ENCODE results near the gene SRC. TPM values are rescaled to one million over a fixed set of nuclear protein-coding genes. Genes with fewer than 3 reads are reported as not detected.

The SRC gene
- total RNA-seq, 4 donors from 2014 or later = 87.0 to 155 (median 130) TPM

- intact Hi-C loops (cut with DNase I; ENCODE audit: low total_unique reads) = no loop called here
- H3K4me1 ChIP-seq = peaks cover 5 to 66% (median 45%) of the 10 kb centered on the region in 4 donors
- no peaks in the 10 kb centered on the region for H3K36me3 ChIP-seq
- H3K9me3 ChIP-seq = no peaks in the 10 kb centered on the region
- H3K4me3 ChIP-seq = peak overlapping the region; percentile 57 to 85 (median 78)
- no peak for DNase-seq
- in situ Hi-C loops (cut with MboI; ENCODE audit: low pct_ligation_motif_present in 1 of 4, low pct_unique_long_range_greater_than_20kb in 1 of 4, low sequenced_read_pairs in 3 of 4) = no loop called here
- WGBS, 2 donors (ENCODE audit: low coverage in 1 of 2) = 19% methylated on average over 18 of the region's 22 CpGs; no CpG with 5 or more reads in 1 of the 2 donors
- peak overlapping the region; percentile 92 to 93 (median 93) for H3K27ac ChIP-seq
- H3K27me3 ChIP-seq = no peaks in the 10 kb centered on the region
- TF ChIP-seq POLR2A (IDR thresholded peaks at IDR 0.05) = no peak
- TF ChIP-seq EP300 (IDR thresholded peaks at IDR 0.05; ENCODE audit: low read depth) = no peak
- no peak for TF ChIP-seq CTCF (IDR thresholded peaks at IDR 0.05)
These were observed 801 bp downstream of the SRC start for GRCh38 chr20:37346535-37347346.

- TF ChIP-seq CTCF (IDR thresholded peaks at IDR 0.05) = no peak
- no peak for TF ChIP-seq EP300 (IDR thresholded peaks at IDR 0.05; ENCODE audit: low read depth)
- TF ChIP-seq POLR2AphosphoS5 (IDR thresholded peaks at IDR 0.05) = no peak
- TF ChIP-seq POLR2A (IDR thresholded peaks at IDR 0.05) = no peak
These were observed 1.4 kb downstream of the SRC start for GRCh38 chr20:37347347-37347823.

GRCh38 chr20:37347891-37348791 is 2.2 kb downstream of the SRC start:
- H3K4me1 ChIP-seq = peaks cover 5 to 60% (median 40%) of the 10 kb centered on the region in 4 donors
- intact Hi-C loops (cut with DNase I; ENCODE audit: low total_unique reads) = no loop called here
- WGBS, 2 donors (ENCODE audit: low coverage in 1 of 2) = 60 to 80% methylated on average over 1 to 11 of the region's 11 CpGs
- DNase-seq = no peak
- TF ChIP-seq EP300 (IDR thresholded peaks at IDR 0.05; ENCODE audit: low read depth) (no peak), CTCF (IDR thresholded peaks at IDR 0.05) (no peak), POLR2AphosphoS5 (IDR thresholded peaks at IDR 0.05) (no peak), POLR2A (IDR thresholded peaks at IDR 0.05) (no peak)
- H3K27me3 ChIP-seq = no peaks in the 10 kb centered on the region
- H3K9me3 ChIP-seq = no peaks in the 10 kb centered on the region
- no peak overlapping the region for H3K4me3 ChIP-seq
- in situ Hi-C loops (cut with MboI; ENCODE audit: low pct_ligation_motif_present in 1 of 4, low pct_unique_long_range_greater_than_20kb in 1 of 4, low sequenced_read_pairs in 3 of 4) = no loop called here
- H3K27ac ChIP-seq = peak overlapping the region; percentile 92 to 93 (median 93)
- no peaks in the 10 kb centered on the region for H3K36me3 ChIP-seq

More at GRCh38 chr20:37347347-37347823, 1.4 kb downstream of the SRC start:
- in situ Hi-C loops (cut with MboI; ENCODE audit: low pct_ligation_motif_present in 1 of 4, low pct_unique_long_range_greater_than_20kb in 1 of 4, low sequenced_read_pairs in 3 of 4) = no loop called here
- H3K36me3 ChIP-seq = no peaks in the 10 kb centered on the region
- no peaks in the 10 kb centered on the region for H3K27me3 ChIP-seq
- 83% methylated on average over 7 of the region's 7 CpGs; no CpG with 5 or more reads in 1 of the 2 donors for WGBS, 2 donors (ENCODE audit: low coverage in 1 of 2)
- no peak for DNase-seq
- peaks cover 5 to 66% (median 45%) of the 10 kb centered on the region in 4 donors for H3K4me1 ChIP-seq
- H3K4me3 ChIP-seq = peak overlapping the region in 2 of 4 donors; percentile 78 to 85
- peak overlapping the region; percentile 92 to 93 (median 93) for H3K27ac ChIP-seq
- H3K9me3 ChIP-seq = no peaks in the 10 kb centered on the region
- intact Hi-C loops (cut with DNase I; ENCODE audit: low total_unique reads) = no loop called here
